H9 (cell line): ENCODE measurements around the gene KIRREL3. TPM values are rescaled to one million over a fixed set of nuclear protein-coding genes. Genes with fewer than 3 reads are reported as not detected.
A peak's percentile ranks its signal among the peaks of the same experiment; 100 is the strongest.

ENCODE experiments used
- DNase-seq: peaks from one replicate; pipeline ENCODE4 v3.0.0-alpha.2; 2017
- H2AFZ ChIP-seq: one replicate; pipeline ENCODE4 v1.6.1; 2013; ENCODE audit warnings: mild to moderate bottlenecking, low read length, control low read depth, moderate library complexity
- H2AK5ac ChIP-seq: 2 replicates; pipeline ENCODE4 v1.6.1; 2013; ENCODE audit warnings: low read length, control low read depth, mixed read lengths; ENCODE audit not compliant: insufficient read length
- H2BK120ac ChIP-seq: one replicate; pipeline ENCODE4 v1.6.1; 2013; ENCODE audit warnings: low read depth, mild to moderate bottlenecking, low read length, control low read depth, inconsistent platforms; ENCODE audit not compliant: poor library complexity, severe bottlenecking
- H2BK12ac ChIP-seq: 2 replicates; pipeline ENCODE4 v1.6.1; 2013; ENCODE audit warnings: low read length, control low read depth, mixed read lengths, low read depth; ENCODE audit not compliant: insufficient read length
- H2BK15ac ChIP-seq: 2 replicates; pipeline ENCODE4 v1.6.1; 2013; ENCODE audit warnings: low read depth, low read length, control low read depth
- H2BK20ac ChIP-seq: one replicate; pipeline ENCODE4 v1.6.1; 2013; ENCODE audit warnings: low read depth, mild to moderate bottlenecking, low read length, control low read depth, inconsistent platforms; ENCODE audit not compliant: poor library complexity, severe bottlenecking
- H2BK5ac ChIP-seq: 2 replicates; pipeline ENCODE4 v1.6.1; 2013; ENCODE audit warnings: low read length, control low read depth, mixed read lengths; ENCODE audit not compliant: insufficient read length
- H3K14ac ChIP-seq: 2 replicates; pipeline ENCODE4 v1.6.1; 2013; ENCODE audit warnings: low read length, control low read depth; ENCODE audit not compliant: insufficient read depth
- H3K18ac ChIP-seq: 2 replicates; pipeline ENCODE4 v1.6.1; 2013; ENCODE audit warnings: low read depth, mild to moderate bottlenecking, mixed read lengths, low read length, control low read depth; ENCODE audit not compliant: insufficient read length
- H3K23ac ChIP-seq: 2 replicates; pipeline ENCODE4 v1.6.1; 2013; ENCODE audit warnings: low read length, control low read depth, mixed read lengths, low read depth; ENCODE audit not compliant: insufficient read length
- H3K23me2 ChIP-seq: 2 replicates; pipeline ENCODE4 v1.6.1; 2013; ENCODE audit warnings: low read depth, mild to moderate bottlenecking, mixed read lengths, low read length, control low read depth; ENCODE audit not compliant: insufficient read length, poor library complexity, severe bottlenecking
- H3K27ac ChIP-seq: 2 replicates; pipeline ENCODE4 v1.5.1; 2013; ENCODE audit warnings: low read length, control low read depth, mixed read lengths, low read depth; ENCODE audit not compliant: insufficient read length
- H3K27me3 ChIP-seq: 2 replicates; pipeline ENCODE4 v1.6.1; 2013; ENCODE audit warnings: low read length, control low read depth, inconsistent platforms; ENCODE audit not compliant: insufficient read depth
- H3K4ac ChIP-seq: 2 replicates; pipeline ENCODE4 v1.6.1; 2013; ENCODE audit warnings: low read depth, mild to moderate bottlenecking, control low read depth, inconsistent platforms, low read length, moderate library complexity
- H3K4me1 ChIP-seq: 2 replicates; pipeline ENCODE4 v1.6.1; 2013; ENCODE audit warnings: low read length, control low read depth, inconsistent platforms; ENCODE audit not compliant: insufficient read depth
- H3K4me2 ChIP-seq: 2 replicates; pipeline ENCODE4 v1.6.1; 2013; ENCODE audit warnings: low read length, control low read depth, mixed read lengths; ENCODE audit not compliant: insufficient read length, insufficient read depth
- H3K56ac ChIP-seq: 2 replicates; pipeline ENCODE4 v1.6.1; 2013; ENCODE audit warnings: low read depth, mild to moderate bottlenecking, mixed read lengths, low read length, control low read depth; ENCODE audit not compliant: insufficient read length
- H3K79me1 ChIP-seq: 2 replicates; pipeline ENCODE4 v1.6.1; 2013; ENCODE audit warnings: low read depth, mild to moderate bottlenecking, moderate library complexity, low read length, control low read depth, inconsistent platforms; ENCODE audit not compliant: insufficient read depth, poor library complexity, severe bottlenecking
- H3K79me2 ChIP-seq: 2 replicates; pipeline ENCODE4 v1.6.1; 2013; ENCODE audit warnings: low read length, control low read depth, inconsistent platforms; ENCODE audit not compliant: insufficient read depth
- H3K9ac ChIP-seq: 2 replicates; pipeline ENCODE4 v1.6.1; 2013; ENCODE audit warnings: low read length, control low read depth, mixed read lengths; ENCODE audit not compliant: insufficient read length; ENCODE audit errors: extremely low read depth
- H3K9me3 ChIP-seq: one replicate; pipeline ENCODE4 v1.6.1; 2013; ENCODE audit warnings: low read depth, low read length, inconsistent platforms; ENCODE audit not compliant: control insufficient read depth
- H3T11ph ChIP-seq: one replicate; pipeline ENCODE4 v1.6.1; 2013; ENCODE audit warnings: mild to moderate bottlenecking, low read length, control low read depth, inconsistent platforms
- H4K20me1 ChIP-seq: one replicate; pipeline ENCODE4 v1.6.1; 2013; ENCODE audit not compliant: control insufficient read depth, insufficient read length, insufficient read depth
- H4K5ac ChIP-seq: 2 replicates; pipeline ENCODE4 v1.6.1; 2013; ENCODE audit warnings: low read depth, mild to moderate bottlenecking, mixed read lengths, low read length, control low read depth; ENCODE audit not compliant: insufficient read length
- H4K8ac ChIP-seq: replicated peaks from 2 replicates; pipeline ENCODE4 v1.6.1; 2013; ENCODE audit warnings: low read length, control low read depth, mixed read lengths, low read depth; ENCODE audit not compliant: insufficient read length
- H4K91ac ChIP-seq: 2 replicates; pipeline ENCODE4 v1.6.1; 2013; ENCODE audit warnings: low read depth, mild to moderate bottlenecking, moderate library complexity, mixed read lengths, low read length, control low read depth; ENCODE audit not compliant: insufficient read length
- H3K27ac Mint-ChIP-seq, 3 experiments: 2 replicates in 2 of 3; 3 replicates in 1 of 3; pipeline ENCODE4 v1.8.0; 2020 to 2021; ENCODE audit warnings: mixed read lengths in 3 of 3, mild to moderate bottlenecking in 1 of 3, moderate library complexity in 1 of 3
- H3K27me3 Mint-ChIP-seq: 2 replicates; pipeline ENCODE4 v1.8.0; 2021; ENCODE audit warnings: low read depth, mild to moderate bottlenecking, moderate library complexity, mixed read lengths
- H3K36me3 Mint-ChIP-seq, 3 experiments: 2 replicates in 2 of 3; 3 replicates in 1 of 3; pipeline ENCODE4 v1.8.0; 2020 to 2021; ENCODE audit warnings: low read depth in 3 of 3, mixed read lengths in 3 of 3; ENCODE audit not compliant: insufficient read depth in 1 of 3
- H3K4me1 Mint-ChIP-seq, 2 experiments: 2 replicates each; pipeline ENCODE4 v1.8.0; 2020; ENCODE audit warnings: mixed read lengths in 2 of 2
- H3K4me3 Mint-ChIP-seq, 2 experiments: 2 replicates in 1 of 2; 3 replicates in 1 of 2; pipeline ENCODE4 v1.8.0; 2020 to 2021; ENCODE audit warnings: mild to moderate bottlenecking in 2 of 2, mixed read lengths in 2 of 2, moderate library complexity in 1 of 2
- H3K9me3 Mint-ChIP-seq, 2 experiments: 2 replicates in 1 of 2; 3 replicates in 1 of 2; pipeline ENCODE4 v1.8.0; 2020; ENCODE audit warnings: mild to moderate bottlenecking in 2 of 2, mixed read lengths in 2 of 2, moderate library complexity in 1 of 2
- WGBS: extraction: QIAGEN DNeasy Blood & Tissue Kit; methylation state at CpG from one replicate; pipeline ENCODE4 v1.1.7; 2013; ENCODE audit warnings: missing lambda C conversion rate, low lambda C conversion rate, mixed read lengths; ENCODE audit not compliant: insufficient read length; ENCODE audit errors: extremely low coverage; 5-methylcytosine and 5-hydroxymethylcytosine counted together
- total RNA-seq: library from RNA; stranded (reverse); gene quantifications from 2 replicates; pipeline ENCODE4 v1.2.1, GENCODE V29; 2021
- TF ChIP-seq, protein P1 (sequence below): fragments of 200-600 bp; sonication (generic); conservative IDR thresholded peaks from 3 replicates; pipeline ENCODE4 v1.8.0; 2021; ENCODE audit warnings: antibody characterized with exemption, mild to moderate bottlenecking

KIRREL3 gene
- total RNA-seq, 1 experiment from 2014 or later: 0.17 TPM

DNA sequence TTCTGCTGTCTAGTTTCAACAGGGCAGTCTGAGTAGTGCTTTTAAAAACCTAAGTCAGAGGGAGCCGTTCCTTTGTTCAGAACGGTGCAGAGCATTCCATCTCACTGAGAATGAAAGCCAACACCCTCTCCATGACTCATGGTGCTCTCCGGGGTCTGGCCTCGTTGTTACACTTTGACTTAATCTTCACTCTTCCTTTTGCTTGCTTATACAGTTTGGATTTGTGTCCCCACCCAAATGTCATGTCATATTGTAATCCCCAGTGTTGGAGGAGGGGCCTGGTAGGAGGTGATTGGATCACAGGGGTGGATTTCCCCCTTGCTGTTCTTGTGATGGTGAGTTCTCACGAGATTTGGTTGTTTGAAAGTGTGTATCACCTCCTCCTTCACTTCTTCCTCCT, 352.8 kb downstream of the KIRREL3 start:
- no peak overlapping the region for H3K27ac ChIP-seq
- Mint-ChIP-seq H3K4me3 (no peak overlapping the region), H3K27ac (peak overlapping the region in 1 of 3 experiments; percentile 4; a peak in 2 of 7 replicates), H3K9me3 (no peaks in the 10 kb centered on the region), H3K36me3 (no peaks in the 10 kb centered on the region), H3K27me3 (no peaks in the 10 kb centered on the region), H3K4me1 (peaks cover 6 to 10% of the 10 kb centered on the region in 2 experiments)
- H4K5ac ChIP-seq: no peak overlapping the region
- H3K79me1 ChIP-seq: no peaks in the 10 kb centered on the region
- no peak overlapping the region for H3T11ph ChIP-seq
- H2BK15ac ChIP-seq: no peak overlapping the region
- H3K23ac ChIP-seq: no peak overlapping the region
- no peak overlapping the region for H2BK12ac ChIP-seq
- no peak overlapping the region for H2AK5ac ChIP-seq
- H3K14ac ChIP-seq: no peak overlapping the region
- no CpG with 5 or more reads among the region's 5 CpGs for WGBS
- H3K18ac ChIP-seq: no peak overlapping the region
- H3K79me2 ChIP-seq: no peaks in the 10 kb centered on the region
- H3K23me2 ChIP-seq: no peaks in the 10 kb centered on the region
- H3K27me3 ChIP-seq: no peaks in the 10 kb centered on the region
- H3K4me1 ChIP-seq: no peaks in the 10 kb centered on the region; the same call in 1 of the 2 replicates
- H3K4ac ChIP-seq: no peak overlapping the region
- H3K4me2 ChIP-seq: no peak overlapping the region
- H3K9me3 ChIP-seq: no peaks in the 10 kb centered on the region
- H4K20me1 ChIP-seq: no peaks in the 10 kb centered on the region
- H2BK5ac ChIP-seq: no peak overlapping the region
- no peak overlapping the region for H3K9ac ChIP-seq
- H4K8ac ChIP-seq: no peak overlapping the region
- no peak overlapping the region for H2BK20ac ChIP-seq
- no peak overlapping the region for H4K91ac ChIP-seq
- H2BK120ac ChIP-seq: no peak overlapping the region
- TF ChIP-seq, protein P1, sequence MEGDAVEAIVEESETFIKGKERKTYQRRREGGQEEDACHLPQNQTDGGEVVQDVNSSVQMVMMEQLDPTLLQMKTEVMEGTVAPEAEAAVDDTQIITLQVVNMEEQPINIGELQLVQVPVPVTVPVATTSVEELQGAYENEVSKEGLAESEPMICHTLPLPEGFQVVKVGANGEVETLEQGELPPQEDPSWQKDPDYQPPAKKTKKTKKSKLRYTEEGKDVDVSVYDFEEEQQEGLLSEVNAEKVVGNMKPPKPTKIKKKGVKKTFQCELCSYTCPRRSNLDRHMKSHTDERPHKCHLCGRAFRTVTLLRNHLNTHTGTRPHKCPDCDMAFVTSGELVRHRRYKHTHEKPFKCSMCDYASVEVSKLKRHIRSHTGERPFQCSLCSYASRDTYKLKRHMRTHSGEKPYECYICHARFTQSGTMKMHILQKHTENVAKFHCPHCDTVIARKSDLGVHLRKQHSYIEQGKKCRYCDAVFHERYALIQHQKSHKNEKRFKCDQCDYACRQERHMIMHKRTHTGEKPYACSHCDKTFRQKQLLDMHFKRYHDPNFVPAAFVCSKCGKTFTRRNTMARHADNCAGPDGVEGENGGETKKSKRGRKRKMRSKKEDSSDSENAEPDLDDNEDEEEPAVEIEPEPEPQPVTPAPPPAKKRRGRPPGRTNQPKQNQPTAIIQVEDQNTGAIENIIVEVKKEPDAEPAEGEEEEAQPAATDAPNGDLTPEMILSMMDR: no peak
- H3K56ac ChIP-seq: no peak overlapping the region
- no peak overlapping the region for H2AFZ ChIP-seq
- no peak for DNase-seq
